AG10803 (cell line): Measurements from ENCODE around the gene SEL1L3.
A peak's percentile ranks its signal among the peaks of the same experiment; 100 is the strongest.

ENCODE experiments used
- DNase-seq: peaks from one replicate; pipeline ENCODE4 v3.0.0; 2010; ENCODE audit warnings: low read depth
- H3K4me3 ChIP-seq: 2 replicates; pipeline ENCODE4 v1.5.1; 2011; ENCODE audit warnings: mild to moderate bottlenecking, low read length, control low read depth
- CTCF ChIP-seq: conservative IDR thresholded peaks from 2 replicates; pipeline ENCODE4 v1.5.1; 2011; ENCODE audit warnings: mild to moderate bottlenecking, low read length, control low read depth, inconsistent platforms

Gene SEL1L3

DNA sequence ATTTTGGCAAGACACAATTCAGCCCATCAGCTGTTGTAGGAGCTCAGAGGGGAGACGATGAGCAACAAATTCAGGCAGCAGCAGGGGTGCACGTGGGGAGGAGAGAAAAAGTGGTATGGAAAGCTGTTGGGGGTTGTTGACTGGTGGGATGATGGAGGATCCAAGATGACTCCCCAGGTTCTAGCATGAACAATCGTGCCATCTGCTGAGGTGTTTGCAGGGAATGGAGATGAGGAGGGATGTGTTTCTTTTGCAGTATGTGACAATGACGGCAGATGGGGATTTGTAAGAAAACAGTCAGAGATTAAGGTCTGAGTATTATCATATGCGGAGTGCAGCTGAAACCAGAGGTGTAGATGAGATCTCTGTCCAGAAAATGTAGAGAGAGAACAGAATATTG lies 63.3 kb downstream of the SEL1L3 start:
- no peak for TF ChIP-seq CTCF
- DNase-seq: no peak
- no peak overlapping the region for H3K4me3 ChIP-seq

DNA sequence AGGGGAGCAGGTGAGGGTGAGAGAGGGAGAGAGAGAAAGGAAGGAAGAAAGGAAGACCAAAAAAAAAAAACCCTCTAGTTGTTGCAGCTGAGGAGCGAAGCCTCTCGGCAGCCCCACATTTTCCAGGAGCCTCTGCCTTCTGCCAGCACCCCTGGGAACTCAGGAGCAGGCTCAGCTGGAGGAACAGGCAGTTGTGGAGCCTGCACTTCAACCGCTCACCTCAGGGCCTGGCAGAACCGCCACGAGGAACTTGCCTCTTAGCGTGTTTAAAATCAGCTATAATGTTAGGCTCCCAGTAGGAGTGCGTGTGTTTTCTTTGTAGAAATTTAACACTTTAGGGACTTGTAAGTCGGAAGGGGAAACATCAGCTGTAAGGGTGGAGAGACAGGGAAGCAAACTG lies 65.7 kb downstream of the SEL1L3 start:
- TF ChIP-seq CTCF: no peak
- no peak for DNase-seq
- no peak overlapping the region for H3K4me3 ChIP-seq

GRCh38 chr4:25795566-25796454 lies 67.0 kb downstream of the SEL1L3 start:
- peak; percentile 27; the same call in 1 of the 2 replicates for TF ChIP-seq CTCF
- H3K4me3 ChIP-seq: no peak overlapping the region
- DNase-seq: peak; percentile 85

DNA sequence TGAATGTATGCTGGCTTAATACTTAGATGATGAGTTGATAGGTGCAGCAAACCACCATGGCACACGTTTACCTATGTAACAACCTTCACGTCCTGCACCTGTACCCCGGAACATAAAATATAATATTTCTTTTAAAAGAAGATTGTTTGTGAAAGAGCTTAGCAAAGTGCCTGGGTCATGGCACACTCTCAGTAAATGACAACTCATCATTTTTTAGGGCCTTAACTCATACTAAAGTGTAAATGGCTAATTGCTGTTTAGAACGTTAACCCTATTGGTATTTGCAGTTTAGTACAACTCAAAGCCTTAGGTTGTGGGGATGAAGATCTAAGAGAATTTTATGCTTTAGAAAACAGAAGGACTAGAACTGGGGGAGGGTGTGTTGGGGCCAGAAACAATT lies 67.7 kb downstream of the SEL1L3 start:
- DNase-seq: no peak
- no peak overlapping the region for H3K4me3 ChIP-seq
- no peak for TF ChIP-seq CTCF

DNA sequence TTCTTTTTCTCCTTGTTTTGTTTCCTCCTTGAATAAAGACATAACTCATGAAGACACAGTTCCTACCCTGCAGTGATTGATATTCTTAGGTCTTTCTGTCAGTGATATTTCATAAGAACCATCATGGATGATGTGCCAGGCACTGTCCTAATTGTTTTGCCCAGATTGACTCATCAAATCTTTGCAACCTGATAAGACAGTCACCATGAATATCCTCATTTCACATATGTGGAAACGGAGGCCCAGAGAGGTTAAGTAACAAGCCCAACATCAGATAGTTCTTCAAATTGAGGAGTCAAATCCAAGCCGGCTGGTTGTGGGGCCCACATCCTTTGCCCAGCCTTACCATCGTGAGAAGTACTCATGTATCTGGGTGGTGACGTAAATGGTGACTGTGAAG lies 69.9 kb downstream of the SEL1L3 start:
- TF ChIP-seq CTCF: no peak
- no peak for DNase-seq
- no peak overlapping the region for H3K4me3 ChIP-seq

DNA sequence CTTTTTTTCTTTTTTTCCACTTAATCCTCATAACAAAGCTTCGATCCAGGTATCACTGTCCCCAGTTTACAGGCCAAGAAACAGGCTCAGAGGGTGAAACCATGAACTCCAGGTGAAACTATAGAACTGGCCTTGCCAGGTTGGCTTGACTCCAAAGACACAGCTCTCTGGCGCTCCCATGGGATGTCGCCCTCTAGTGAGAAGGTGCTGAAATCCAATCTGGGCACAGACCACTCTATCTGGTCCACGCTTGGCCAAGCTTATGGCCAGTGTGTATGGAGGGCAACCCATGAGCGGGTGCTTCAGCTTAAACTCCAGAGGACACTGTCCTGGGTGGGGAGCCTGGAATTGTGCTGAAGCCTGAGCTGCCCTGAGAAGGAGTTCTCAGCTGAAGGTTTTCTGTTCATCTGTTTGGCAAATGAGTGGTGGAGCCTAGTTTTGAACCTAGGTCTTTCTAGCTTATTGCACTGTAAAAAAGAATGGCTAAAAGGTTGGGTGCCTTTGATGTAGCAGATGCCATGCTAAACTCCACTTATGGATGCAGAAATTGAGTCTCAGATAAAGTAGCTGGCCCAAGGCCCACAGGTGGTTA lies 70.5 kb downstream of the SEL1L3 start:
- no peak for DNase-seq
- peak; percentile 38 for TF ChIP-seq CTCF
- H3K4me3 ChIP-seq: no peak overlapping the region

GRCh38 chr4:25790024-25790423 lies 72.8 kb downstream of the SEL1L3 start:
- no peak for TF ChIP-seq CTCF
- DNase-seq: no peak
- no peak overlapping the region for H3K4me3 ChIP-seq
